GM12865 (cell line): Measurements from ENCODE around the gene SERGEF.

Experiments used
- DNase-seq: peaks from one replicate; pipeline ENCODE4 v3.0.0; 2010; ENCODE audit warnings: low read depth
- H3K4me3 ChIP-seq: 2 replicates; pipeline ENCODE4 v1.5.1; 2011; ENCODE audit warnings: mild to moderate bottlenecking, low read depth, low read length, control low read depth
- CTCF ChIP-seq: IDR thresholded peaks from 2 replicates; pipeline ENCODE4 v1.5.1; 2011; ENCODE audit warnings: low read length, control low read depth, low read depth, inconsistent platforms; ENCODE audit not compliant: insufficient read depth; ENCODE audit errors: missing control alignments

Gene SERGEF

GRCh38 chr11:17812865-17813187, 200.0 kb downstream of the SERGEF start:
- no peak overlapping the region for H3K4me3 ChIP-seq
- no peak for DNase-seq
- no peak for TF ChIP-seq CTCF

DNA sequence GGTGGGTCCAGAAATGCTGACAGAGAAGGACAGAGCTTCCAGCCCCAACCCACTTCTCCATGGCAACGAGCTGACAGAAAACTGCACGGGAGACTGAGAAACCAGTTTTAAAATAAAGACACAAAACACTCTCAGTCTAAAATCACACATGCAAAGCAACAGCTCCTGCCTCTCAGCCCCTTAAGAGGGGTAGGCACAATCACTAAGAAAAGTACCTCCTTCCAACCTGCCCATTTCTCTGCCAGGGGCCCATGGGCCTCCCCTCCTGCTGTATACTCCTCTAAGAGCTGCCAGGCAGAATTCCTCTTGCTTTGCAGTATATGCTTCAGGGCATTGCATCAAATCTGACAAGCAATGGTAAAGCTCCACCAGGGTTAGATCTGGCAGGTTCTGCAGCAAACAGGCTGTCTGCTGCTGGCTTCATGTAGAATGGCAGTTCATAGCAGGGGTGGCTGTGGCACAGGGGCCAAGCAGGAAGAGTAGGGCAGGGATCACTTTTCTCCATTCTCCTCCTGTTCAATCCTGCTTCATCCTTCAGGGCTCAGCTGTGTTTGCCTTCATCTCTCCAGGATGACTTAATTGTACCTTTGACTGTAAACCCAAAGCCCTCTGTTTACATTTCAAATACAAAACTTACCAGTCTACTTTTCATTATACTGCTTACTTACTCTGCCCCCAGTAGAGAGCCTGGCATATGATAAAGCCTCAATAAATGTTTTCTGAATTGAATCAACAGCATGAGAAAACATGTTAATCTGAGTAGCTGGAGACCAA, 200.6 kb downstream of the SERGEF start:
- DNase-seq = no peak
- no peak for TF ChIP-seq CTCF
- no peak overlapping the region for H3K4me3 ChIP-seq

- no peak for DNase-seq
- no peak overlapping the region for H3K4me3 ChIP-seq
- TF ChIP-seq CTCF = no peak
Observed at GRCh38 chr11:17811352-17811751, 201.5 kb downstream of the SERGEF start.

- no peak for TF ChIP-seq CTCF
- H3K4me3 ChIP-seq = no peak overlapping the region
- DNase-seq = no peak
Observed at GRCh38 chr11:17810746-17811145, 202.1 kb downstream of the SERGEF start.

DNA sequence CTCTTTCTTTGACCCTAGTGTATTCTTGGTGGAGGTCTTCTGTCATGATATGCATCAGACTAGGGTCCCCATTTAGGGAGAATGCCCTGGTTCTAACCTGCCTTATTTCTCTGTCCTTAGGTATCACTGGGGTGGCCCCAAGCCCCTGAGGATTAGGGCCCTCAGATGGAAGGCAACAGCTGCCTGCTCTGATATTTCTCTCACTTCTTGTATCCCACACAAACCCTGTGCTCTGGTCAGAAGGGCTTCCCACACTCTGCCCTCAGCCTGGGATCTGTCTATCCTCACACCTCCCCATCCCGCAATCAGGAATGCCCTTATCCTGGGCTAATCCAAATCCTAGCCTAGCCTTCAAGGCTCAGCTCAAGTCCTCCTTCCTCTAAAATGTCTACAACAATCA, 202.8 kb downstream of the SERGEF start:
- no peak for DNase-seq
- TF ChIP-seq CTCF = no peak
- H3K4me3 ChIP-seq = no peak overlapping the region

- no peak for DNase-seq
- no peak for TF ChIP-seq CTCF
- H3K4me3 ChIP-seq = no peak overlapping the region
Observed at GRCh38 chr11:17807034-17807433, 205.8 kb downstream of the SERGEF start.

DNA sequence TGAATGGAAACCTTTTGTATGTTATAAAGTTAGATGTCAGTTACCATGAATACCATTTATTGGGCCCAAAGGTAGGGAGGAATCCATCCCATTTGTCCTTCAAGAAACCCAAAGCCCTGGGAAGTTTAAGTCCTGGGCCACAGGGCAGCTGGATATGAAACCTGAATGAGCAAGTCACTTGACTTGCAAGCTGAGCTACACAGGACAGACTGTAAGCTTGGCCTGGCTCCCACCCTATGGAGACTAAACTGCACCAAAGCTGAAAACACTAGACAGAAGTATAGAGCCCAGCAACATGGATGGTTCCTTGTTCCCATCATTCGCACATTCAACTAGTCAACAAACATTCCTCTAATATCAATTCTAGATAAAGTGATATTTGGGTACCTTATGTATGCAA, 207.0 kb downstream of the SERGEF start:
- no peak overlapping the region for H3K4me3 ChIP-seq
- TF ChIP-seq CTCF = no peak
- DNase-seq = no peak
